Activated naive CD8-positive, alpha-beta T cell treated with anti-CD3 and anti-CD28 coated beads, Interleukin-2, amount 50 U/mL, for 24 hours (primary cell): ENCODE data around the gene CGB7.
"Not testable (repeated sequence)": the region's sequence is repeated elsewhere in the genome, so short reads cannot be mapped to it uniquely, and the experiment has no call there.

Experiments used
- ATAC-seq: fragments of 150-1000 bp; cut with Tn5 transposase; one replicate; pipeline ENCODE4 v1.10.0; 2021
- DNase-seq: peaks from one replicate; pipeline ENCODE4 v3.0.0; 2021
- H3K27ac Mint-ChIP-seq: one replicate; pipeline ENCODE4 v1.8.0; 2021; ENCODE audit warnings: mild to moderate bottlenecking, mixed read lengths
- H3K27me3 Mint-ChIP-seq: one replicate; pipeline ENCODE4 v1.8.0; 2021; ENCODE audit warnings: mixed read lengths
- H3K36me3 Mint-ChIP-seq: one replicate; pipeline ENCODE4 v1.8.0; 2021; ENCODE audit warnings: low read depth, mixed read lengths
- H3K4me1 Mint-ChIP-seq: one replicate; pipeline ENCODE4 v1.8.0; 2021; ENCODE audit warnings: mixed read lengths
- H3K4me3 Mint-ChIP-seq: one replicate; pipeline ENCODE4 v1.8.0; 2021; ENCODE audit warnings: mild to moderate bottlenecking, moderate library complexity, mixed read lengths
- H3K9me3 Mint-ChIP-seq: one replicate; pipeline ENCODE4 v1.8.0; 2021; ENCODE audit warnings: mixed read lengths

The CGB7 gene

GRCh38 chr19:49085020-49085867 lies 27.7 kb upstream of the CGB7 start, which contains the start of gene SNRNP70:
TSS of gene SNRNP70 (plus strand) at chr19:49085451. CDS start at chr19:49086415, 964 bp downstream.
- ATAC-seq (peak; percentile 95), DNase-seq (peak; percentile 99)
- Mint-ChIP-seq H3K4me3 (peak within 1 kb of the TSS; percentile 91), H3K4me1 (peaks cover 43% of the 10 kb centered on the region), H3K36me3 (peaks cover 34% of the 10 kb centered on the region), H3K27ac (peak within 1 kb of the TSS; percentile 93), H3K9me3 (no peaks in the 10 kb centered on the region), H3K27me3 (peaks cover 4% of the 10 kb centered on the region)

DNA sequence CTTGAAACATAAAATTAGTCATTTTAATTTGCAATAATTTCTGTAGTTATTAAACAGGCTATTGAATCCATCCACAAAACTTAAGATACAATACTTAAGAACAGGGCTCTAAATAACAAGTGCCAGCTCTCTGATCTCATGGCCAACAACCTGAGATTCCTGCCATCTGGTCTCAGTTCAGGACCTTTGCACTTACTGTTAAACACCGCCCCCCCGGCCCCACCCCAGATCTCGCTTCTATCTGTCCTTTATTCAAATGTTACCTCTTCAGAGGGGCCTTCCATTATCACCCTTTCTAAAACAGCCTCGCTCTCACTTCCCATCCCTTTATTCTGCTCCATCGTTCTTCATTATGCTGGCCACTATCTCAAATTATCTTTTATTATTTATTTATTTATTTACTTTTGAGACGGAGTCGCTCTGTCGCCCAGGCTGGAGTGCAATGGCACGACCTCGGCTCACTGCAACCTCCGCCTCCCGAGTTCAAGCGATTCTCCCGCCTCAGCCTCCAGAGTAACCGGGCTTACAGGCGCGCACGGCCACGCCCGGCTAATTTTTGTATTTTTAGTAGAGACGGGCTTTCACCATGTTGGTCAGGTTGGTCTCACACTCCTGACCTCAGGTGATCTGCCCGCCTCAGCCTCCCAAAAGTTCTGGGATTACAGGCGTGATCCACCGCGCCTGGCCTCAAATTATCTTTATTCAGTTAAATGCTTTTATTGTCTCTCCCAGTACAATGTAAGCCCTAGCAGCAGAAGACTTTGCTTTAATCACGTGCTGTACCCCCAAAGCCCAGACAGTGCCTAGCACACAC lies 26.9 kb upstream of the CGB7 start:
- ATAC-seq: no peak
- Mint-ChIP-seq H3K9me3 (no peaks in the 10 kb centered on the region), H3K4me1 (peaks cover 38% of the 10 kb centered on the region), H3K4me3 (peak overlapping the region; percentile 91), H3K27me3 (peaks cover 5% of the 10 kb centered on the region), H3K27ac (peak overlapping the region; percentile 93), H3K36me3 (peaks cover 32% of the 10 kb centered on the region)
- no peak for DNase-seq

- no peak overlapping the region for H3K27ac Mint-ChIP-seq
- no peak for ATAC-seq
- H3K36me3 Mint-ChIP-seq: peaks cover 13% of the 10 kb centered on the region
- H3K27me3 Mint-ChIP-seq: peaks cover 9% of the 10 kb centered on the region
- no peak overlapping the region for H3K4me3 Mint-ChIP-seq
- H3K9me3 Mint-ChIP-seq: no peaks in the 10 kb centered on the region
- DNase-seq: no peak
- peaks cover 13% of the 10 kb centered on the region for H3K4me1 Mint-ChIP-seq
Observed at GRCh38 chr19:49081273-49081672, 23.7 kb upstream of the CGB7 start.

GRCh38 chr19:49080392-49080791 lies 22.8 kb upstream of the CGB7 start:
- Mint-ChIP-seq H3K27ac (no peak overlapping the region), H3K9me3 (no peaks in the 10 kb centered on the region), H3K27me3 (peaks cover 11% of the 10 kb centered on the region), H3K4me3 (no peak overlapping the region), H3K4me1 (peaks cover 9% of the 10 kb centered on the region), H3K36me3 (peaks cover 6% of the 10 kb centered on the region)
- ATAC-seq (no peak), DNase-seq (no peak)

DNA sequence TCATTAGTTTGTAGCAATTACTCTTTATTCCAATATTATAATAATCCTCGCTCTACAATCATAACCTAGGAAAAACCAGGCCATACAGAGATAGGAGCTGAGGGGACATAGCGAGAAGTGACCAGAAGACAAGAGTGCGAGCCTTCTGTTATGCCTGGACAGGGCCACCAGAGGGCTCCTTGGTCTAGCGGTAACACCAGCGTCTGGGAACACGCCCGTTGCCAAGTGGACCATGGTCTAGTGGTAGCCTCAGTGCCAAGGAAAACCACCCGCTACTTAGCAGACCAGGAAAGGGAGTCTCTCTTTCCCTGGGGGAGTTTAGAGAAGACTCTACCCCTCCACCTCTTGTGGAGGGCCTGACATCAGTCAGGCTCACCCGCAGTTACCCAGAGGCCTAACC lies 17.3 kb upstream of the CGB7 start:
- Mint-ChIP-seq H3K4me1 (peaks cover 10% of the 10 kb centered on the region), H3K27me3 (peaks cover 44% of the 10 kb centered on the region)
- H3K4me3 Mint-ChIP-seq, H3K36me3 Mint-ChIP-seq, H3K27ac Mint-ChIP-seq, DNase-seq, ATAC-seq, H3K9me3 Mint-ChIP-seq: not testable (repeated sequence)

- ATAC-seq (no peak), DNase-seq (no peak)
- Mint-ChIP-seq H3K36me3 (peaks cover 5% of the 10 kb centered on the region), H3K9me3 (no peaks in the 10 kb centered on the region), H3K27ac (no peak overlapping the region), H3K27me3 (peaks cover 53% of the 10 kb centered on the region), H3K4me3 (peak overlapping the region; percentile 8), H3K4me1 (peaks cover 10% of the 10 kb centered on the region)
Observed at GRCh38 chr19:49073514-49074378, 16.2 kb upstream of the CGB7 start.

DNA sequence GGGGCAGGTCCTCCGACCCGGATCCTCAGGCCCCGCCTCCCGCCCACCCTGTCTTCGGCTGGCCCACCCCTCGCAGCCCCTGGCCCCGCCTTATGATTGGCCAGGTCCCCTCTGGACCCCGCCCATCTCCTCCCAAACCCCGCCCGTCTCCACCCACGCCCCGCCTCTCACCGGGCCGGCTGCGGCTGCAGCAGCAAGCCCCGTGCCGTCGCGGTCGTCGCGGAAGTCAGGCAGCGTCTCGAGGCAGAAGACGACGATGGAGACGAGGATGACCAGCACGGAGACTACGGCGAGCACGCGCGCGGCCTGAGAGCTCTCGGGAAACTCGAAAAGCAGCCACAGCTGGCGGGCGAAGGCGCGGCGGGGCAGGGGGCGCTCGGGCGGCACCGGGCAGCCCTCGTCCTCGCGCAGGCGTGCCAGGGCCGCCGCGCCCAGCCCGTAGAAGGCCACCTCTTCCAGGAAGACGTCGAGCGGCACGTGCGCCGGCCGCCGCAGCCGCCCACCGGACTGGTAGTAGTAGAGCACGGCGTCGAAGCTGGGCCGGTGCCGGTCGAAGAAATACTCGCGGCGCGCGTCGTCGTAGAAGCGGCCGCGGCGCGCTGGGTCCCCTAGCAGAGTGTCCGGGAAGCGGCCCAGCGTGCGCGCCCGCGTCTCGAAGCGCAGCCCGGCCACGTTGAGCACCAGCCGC lies 14.5 kb upstream of the CGB7 start:
- peaks cover 61% of the 10 kb centered on the region for H3K27me3 Mint-ChIP-seq
- no peaks in the 10 kb centered on the region for H3K9me3 Mint-ChIP-seq
- no peak overlapping the region for H3K4me3 Mint-ChIP-seq
- no peak overlapping the region for H3K27ac Mint-ChIP-seq
- peaks cover 10% of the 10 kb centered on the region for H3K4me1 Mint-ChIP-seq
- H3K36me3 Mint-ChIP-seq: peaks cover 5% of the 10 kb centered on the region
- DNase-seq: peak; percentile 33
- no peak for ATAC-seq

GRCh38 chr19:49070416-49070815 lies 12.9 kb upstream of the CGB7 start:
- Mint-ChIP-seq H3K36me3 (peaks cover 5% of the 10 kb centered on the region), H3K27ac (no peak overlapping the region), H3K27me3 (peaks cover 70% of the 10 kb centered on the region), H3K9me3 (no peaks in the 10 kb centered on the region), H3K4me1 (peaks cover 10% of the 10 kb centered on the region), H3K4me3 (no peak overlapping the region)
- no peak for ATAC-seq
- DNase-seq: no peak

DNA sequence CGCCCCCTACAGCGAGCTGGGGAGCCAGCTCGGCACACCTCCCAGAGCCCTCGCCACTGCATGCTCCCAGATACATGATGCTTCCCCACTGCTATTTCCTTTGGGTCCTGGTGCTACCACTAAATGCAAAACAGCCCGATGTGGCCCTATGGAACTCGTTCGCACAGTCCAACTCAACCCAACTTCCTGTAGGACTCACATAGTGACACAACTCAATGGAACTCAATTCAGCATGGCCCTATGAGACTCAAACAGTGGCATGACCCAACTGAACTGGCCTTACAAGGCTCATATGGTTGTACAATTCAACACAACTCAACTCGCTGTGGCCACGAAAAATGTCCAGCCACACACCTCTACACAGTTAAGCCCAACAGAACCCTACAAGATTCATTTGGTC lies 11.5 kb upstream of the CGB7 start:
- peaks cover 10% of the 10 kb centered on the region for H3K4me1 Mint-ChIP-seq
- H3K27me3 Mint-ChIP-seq: peaks cover 67% of the 10 kb centered on the region

DNA sequence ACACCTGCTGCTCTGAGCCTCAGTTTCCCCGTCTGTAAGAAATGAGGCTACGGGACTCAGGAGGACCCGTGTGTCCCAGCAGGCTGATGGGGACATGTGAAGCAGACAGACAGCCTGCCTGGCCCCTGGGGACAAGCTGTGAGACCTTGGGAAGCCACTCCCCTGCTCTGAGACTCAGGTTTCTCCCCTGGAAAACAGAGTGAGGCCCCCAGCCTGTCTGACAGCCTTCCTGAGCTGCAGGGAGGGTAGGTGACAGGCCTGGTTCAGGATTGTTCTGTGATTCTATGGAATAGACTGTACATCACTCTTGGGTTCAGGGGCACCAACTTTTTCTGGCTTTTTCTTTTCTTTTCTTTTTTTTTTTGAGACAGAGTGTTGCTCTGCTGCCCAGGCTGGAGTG lies 10.0 kb upstream of the CGB7 start:
- no peaks in the 10 kb centered on the region for H3K4me1 Mint-ChIP-seq
- no peaks in the 10 kb centered on the region for H3K9me3 Mint-ChIP-seq
- DNase-seq (no peak), ATAC-seq (no peak)
- peaks cover 3% of the 10 kb centered on the region for H3K36me3 Mint-ChIP-seq
- no peak overlapping the region for H3K27ac Mint-ChIP-seq
- H3K4me3 Mint-ChIP-seq: no peak overlapping the region
- peaks cover 63% of the 10 kb centered on the region for H3K27me3 Mint-ChIP-seq

More for the DNA sequence above, 11.5 kb upstream of the CGB7 start:
- H3K36me3 Mint-ChIP-seq: peaks cover 5% of the 10 kb centered on the region
- no peak overlapping the region for H3K4me3 Mint-ChIP-seq
- DNase-seq: no peak
- no peak for ATAC-seq
- H3K9me3 Mint-ChIP-seq: no peaks in the 10 kb centered on the region
- H3K27ac Mint-ChIP-seq: no peak overlapping the region

- Mint-ChIP-seq H3K27me3 (peaks cover 54% of the 10 kb centered on the region), H3K4me1 (no peaks in the 10 kb centered on the region), H3K27ac (no peak overlapping the region), H3K36me3 (peaks cover 3% of the 10 kb centered on the region), H3K4me3 (no peak overlapping the region), H3K9me3 (no peaks in the 10 kb centered on the region)
- ATAC-seq: no peak
- no peak for DNase-seq
Observed at GRCh38 chr19:49065905-49066512, 8.5 kb upstream of the CGB7 start.

- DNase-seq (no peak), ATAC-seq (no peak)
- peaks cover 56% of the 10 kb centered on the region for H3K27me3 Mint-ChIP-seq
- H3K4me3 Mint-ChIP-seq: no peak within 1 kb of the TSS
- no peaks in the 10 kb centered on the region for H3K36me3 Mint-ChIP-seq
- no peaks in the 10 kb centered on the region for H3K4me1 Mint-ChIP-seq
- H3K27ac Mint-ChIP-seq: no peak within 1 kb of the TSS
- no peaks in the 10 kb centered on the region for H3K9me3 Mint-ChIP-seq
Observed at GRCh38 chr19:49064768-49065611, 7.4 kb upstream of the CGB7 start, which contains the start of gene NTF4. TSS of gene NTF4 (minus strand) at chr19:49064818. CDS start at chr19:49061997, 2,821 bp downstream.
